Endodermal cell (in vitro differentiated cells): ENCODE measurements around the gene WIPF1. TPM values are rescaled to one million over a fixed set of nuclear protein-coding genes. Genes with fewer than 3 reads are reported as not detected.

Source experiments
- DNase-seq: peaks from one replicate; pipeline ENCODE4 v3.0.0-alpha.2; 2017
- H3K27ac ChIP-seq: 2 replicates; pipeline ENCODE4 v1.5.1; 2013; ENCODE audit warnings: mild to moderate bottlenecking, low read depth, low read length, moderate library complexity
- H3K27me3 ChIP-seq: 2 replicates; pipeline ENCODE4 v1.6.1; 2013; ENCODE audit warnings: mild to moderate bottlenecking, low read length, moderate library complexity; ENCODE audit not compliant: insufficient read depth, control insufficient read depth, poor library complexity, severe bottlenecking
- H3K36me3 ChIP-seq: 2 replicates; pipeline ENCODE4 v1.7.0; 2013; ENCODE audit warnings: mild to moderate bottlenecking, low read length, moderate library complexity; ENCODE audit not compliant: control insufficient read depth, insufficient read depth
- H3K4me1 ChIP-seq: one replicate; pipeline ENCODE4 v1.7.0; 2013; ENCODE audit warnings: low read length; ENCODE audit not compliant: control insufficient read depth, insufficient read depth
- H3K4me3 ChIP-seq: 2 replicates; pipeline ENCODE4 v1.5.1; 2013; ENCODE audit warnings: mild to moderate bottlenecking, low read length, moderate library complexity
- H3K9ac ChIP-seq: 2 replicates; pipeline ENCODE4 v1.6.1; 2013; ENCODE audit warnings: mild to moderate bottlenecking, low read length, moderate library complexity; ENCODE audit not compliant: poor library complexity, severe bottlenecking; ENCODE audit errors: extremely low read depth
- H3K9me3 ChIP-seq: 2 replicates; pipeline ENCODE4 v1.6.1; 2013; ENCODE audit warnings: mild to moderate bottlenecking, low read length, moderate library complexity; ENCODE audit not compliant: control insufficient read depth
- H3K27ac Mint-ChIP-seq: 2 replicates; pipeline ENCODE4 v1.8.0; 2020; ENCODE audit warnings: mixed read lengths
- H3K27me3 Mint-ChIP-seq: 2 replicates; pipeline ENCODE4 v1.8.0; 2021; ENCODE audit warnings: mild to moderate bottlenecking, mixed read lengths; ENCODE audit not compliant: insufficient read depth
- H3K36me3 Mint-ChIP-seq: 2 replicates; pipeline ENCODE4 v1.8.0; 2020; ENCODE audit warnings: low read depth, mixed read lengths
- H3K4me1 Mint-ChIP-seq: 2 replicates; pipeline ENCODE4 v1.8.0; 2020; ENCODE audit warnings: mixed read lengths
- H3K4me3 Mint-ChIP-seq: 2 replicates; pipeline ENCODE4 v1.8.0; 2020; ENCODE audit warnings: mild to moderate bottlenecking, moderate library complexity, mixed read lengths
- H3K9me3 Mint-ChIP-seq: 2 replicates; pipeline ENCODE4 v1.8.0; 2020; ENCODE audit warnings: mild to moderate bottlenecking, mixed read lengths
- WGBS, 2 experiments: methylation state at CpG; one replicate each; pipeline versions ENCODE4 v1.1.5 to v1.1.7; 2013; ENCODE audit warnings: missing lambda C conversion rate in 2 of 2, mixed read lengths in 1 of 2; ENCODE audit not compliant: insufficient coverage in 1 of 2, insufficient read length in 1 of 2; 5-methylcytosine and 5-hydroxymethylcytosine counted together
- total RNA-seq, 2 donors: library from RNA; stranded (reverse); fragmentation: NEBNext Ultra II Directional in 1 of 2; extraction: Animal tissue kit (Norgen Biotek cat#: 25700) in 1 of 2; gene quantifications; 2 replicates in 1 of 2; 3 replicates in 1 of 2; pipeline ENCODE4 v1.2.1, GENCODE V29; 2021
- TF ChIP-seq, protein P1 (sequence below): fragments of 200-600 bp; sonication (generic); conservative IDR thresholded peaks from 2 replicates; pipeline ENCODE4 v1.5.0; 2021; ENCODE audit warnings: antibody characterized with exemption, mild to moderate bottlenecking

Gene WIPF1
- total RNA-seq, 2 donors from 2014 or later = 21.5 to 28.5 TPM

DNA sequence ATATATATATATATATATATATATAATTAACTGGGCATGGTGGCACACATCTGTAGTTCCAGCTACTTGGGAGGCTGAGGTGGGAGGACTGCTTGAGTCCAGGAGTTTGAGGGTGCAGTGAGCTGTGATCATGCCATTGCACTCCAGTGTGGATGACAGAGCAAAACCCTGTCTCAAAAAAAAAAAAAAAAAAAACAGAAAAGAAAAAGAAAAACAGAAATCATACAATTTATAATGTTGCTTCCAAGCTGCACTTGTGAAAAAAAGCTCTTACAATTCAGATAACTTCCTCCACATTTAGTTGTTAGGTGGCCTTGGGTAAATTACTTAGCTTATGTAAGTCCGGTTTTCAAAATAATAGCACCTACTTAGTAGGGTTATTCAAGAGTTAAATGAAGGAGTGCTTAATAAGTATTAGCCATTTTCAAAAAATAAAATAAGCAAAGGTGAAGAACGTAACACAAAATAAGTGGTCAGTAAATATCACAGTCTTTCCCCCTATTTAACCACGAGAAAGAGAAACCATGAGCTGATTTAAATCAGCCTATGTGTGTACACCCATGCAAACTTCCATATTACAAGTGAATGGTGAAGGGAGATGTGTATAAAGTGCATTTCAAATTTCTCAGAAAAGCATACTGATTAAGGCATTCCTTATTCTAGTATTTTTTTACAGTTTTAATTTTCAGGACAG, 2.3 kb downstream of the WIPF1 start:
- peaks cover 10% of the 10 kb centered on the region for H3K4me1 Mint-ChIP-seq

DNA sequence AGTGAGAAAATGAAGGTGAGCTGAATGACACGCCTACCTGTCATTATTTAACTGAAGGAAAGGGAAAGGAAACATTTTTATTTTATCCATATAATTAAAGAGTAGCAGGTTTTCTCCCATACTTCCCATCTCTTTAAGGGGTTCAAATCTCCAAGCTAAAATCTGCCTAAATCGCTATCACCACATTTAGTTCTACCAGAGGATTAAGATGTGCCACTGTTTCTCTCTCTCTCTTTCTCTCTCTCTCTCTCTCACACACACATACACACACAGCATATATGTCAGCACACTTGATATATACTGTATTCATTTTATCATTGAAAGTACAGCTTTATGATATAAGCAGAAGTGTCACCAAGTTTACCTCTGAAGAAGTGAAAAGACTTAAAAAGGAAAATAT, 3.1 kb downstream of the WIPF1 start:
- no peak overlapping the region for H3K4me3 Mint-ChIP-seq

More for the DNA sequence above, 2.3 kb downstream of the WIPF1 start:
- peaks cover 2% of the 10 kb centered on the region for H3K36me3 Mint-ChIP-seq
- TF ChIP-seq, protein P1, sequence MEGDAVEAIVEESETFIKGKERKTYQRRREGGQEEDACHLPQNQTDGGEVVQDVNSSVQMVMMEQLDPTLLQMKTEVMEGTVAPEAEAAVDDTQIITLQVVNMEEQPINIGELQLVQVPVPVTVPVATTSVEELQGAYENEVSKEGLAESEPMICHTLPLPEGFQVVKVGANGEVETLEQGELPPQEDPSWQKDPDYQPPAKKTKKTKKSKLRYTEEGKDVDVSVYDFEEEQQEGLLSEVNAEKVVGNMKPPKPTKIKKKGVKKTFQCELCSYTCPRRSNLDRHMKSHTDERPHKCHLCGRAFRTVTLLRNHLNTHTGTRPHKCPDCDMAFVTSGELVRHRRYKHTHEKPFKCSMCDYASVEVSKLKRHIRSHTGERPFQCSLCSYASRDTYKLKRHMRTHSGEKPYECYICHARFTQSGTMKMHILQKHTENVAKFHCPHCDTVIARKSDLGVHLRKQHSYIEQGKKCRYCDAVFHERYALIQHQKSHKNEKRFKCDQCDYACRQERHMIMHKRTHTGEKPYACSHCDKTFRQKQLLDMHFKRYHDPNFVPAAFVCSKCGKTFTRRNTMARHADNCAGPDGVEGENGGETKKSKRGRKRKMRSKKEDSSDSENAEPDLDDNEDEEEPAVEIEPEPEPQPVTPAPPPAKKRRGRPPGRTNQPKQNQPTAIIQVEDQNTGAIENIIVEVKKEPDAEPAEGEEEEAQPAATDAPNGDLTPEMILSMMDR = no peak
- H3K36me3 ChIP-seq = no peaks in the 10 kb centered on the region
- H3K4me3 ChIP-seq = no peak overlapping the region
- no peak overlapping the region for H3K27ac ChIP-seq
- DNase-seq = no peak
- no peak overlapping the region for H3K9ac ChIP-seq
- no peak overlapping the region for H3K4me3 Mint-ChIP-seq
- no peaks in the 10 kb centered on the region for H3K27me3 Mint-ChIP-seq
- H3K27ac Mint-ChIP-seq = no peak overlapping the region
- WGBS, 2 experiments = 98% methylated on average over 3 of the region's 3 CpGs; no CpG with 5 or more reads in 1 of the 2 experiments
- H3K27me3 ChIP-seq = no peaks in the 10 kb centered on the region
- no peaks in the 10 kb centered on the region for H3K9me3 ChIP-seq
- peaks cover 5% of the 10 kb centered on the region for H3K9me3 Mint-ChIP-seq
- peaks cover 3% of the 10 kb centered on the region for H3K4me1 ChIP-seq

DNA sequence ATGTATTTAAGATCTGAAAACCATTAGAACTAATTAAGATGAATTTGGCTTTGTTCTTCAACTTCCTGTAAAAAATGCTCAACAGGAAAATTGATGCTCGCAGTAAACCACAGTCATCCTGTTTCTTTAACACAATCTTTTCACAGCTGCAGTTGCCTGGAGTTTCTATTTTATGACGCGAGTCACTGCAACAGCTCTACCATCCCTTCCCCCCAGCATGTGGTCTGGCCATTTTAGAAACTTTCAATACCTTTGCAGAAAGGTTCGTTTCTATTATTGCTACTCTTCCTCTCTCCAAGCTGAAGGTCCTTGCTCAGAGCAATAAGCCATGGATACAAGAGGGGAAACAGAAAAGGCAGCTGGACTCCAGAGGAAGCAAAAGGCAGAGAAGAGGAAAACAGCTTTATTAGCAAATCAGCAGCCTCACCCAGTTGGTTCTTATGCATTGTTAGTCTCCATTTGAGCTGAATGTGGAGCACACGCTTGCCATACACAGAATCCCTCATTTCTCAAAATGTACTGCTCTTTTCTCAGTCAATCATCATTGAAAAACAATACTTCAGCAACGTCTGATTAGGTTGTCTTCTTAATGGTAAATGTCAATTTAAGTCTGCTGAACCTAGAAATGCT, 3.9 kb downstream of the WIPF1 start:
- peak overlapping the region; percentile 53 for H3K27ac ChIP-seq
- peaks cover 2% of the 10 kb centered on the region for H3K27me3 Mint-ChIP-seq
- no peak overlapping the region for H3K9ac ChIP-seq
- H3K9me3 Mint-ChIP-seq = no peaks in the 10 kb centered on the region
- no peak overlapping the region for H3K4me3 ChIP-seq
- peaks cover 10% of the 10 kb centered on the region for H3K4me1 Mint-ChIP-seq
- H3K27ac Mint-ChIP-seq = no peak overlapping the region
- no peak for DNase-seq
- H3K36me3 Mint-ChIP-seq = no peaks in the 10 kb centered on the region
- H3K9me3 ChIP-seq = no peaks in the 10 kb centered on the region
- 69 to 82% methylated on average over 4 to 6 of the region's 6 CpGs for WGBS, 2 experiments
- H3K4me3 Mint-ChIP-seq = no peak overlapping the region
- TF ChIP-seq, protein P1 = no peak
- no peaks in the 10 kb centered on the region for H3K36me3 ChIP-seq
- peaks cover 3% of the 10 kb centered on the region for H3K4me1 ChIP-seq
- H3K27me3 ChIP-seq = no peaks in the 10 kb centered on the region

More for the DNA sequence above, 3.1 kb downstream of the WIPF1 start:
- WGBS, 2 experiments = 100% methylated on average over 1 of the region's 2 CpGs; no CpG with 5 or more reads in 1 of the 2 experiments
- no peaks in the 10 kb centered on the region for H3K36me3 ChIP-seq
- no peaks in the 10 kb centered on the region for H3K27me3 ChIP-seq
- H3K9ac ChIP-seq = no peak overlapping the region
- H3K9me3 ChIP-seq = no peaks in the 10 kb centered on the region
- H3K4me1 ChIP-seq = peaks cover 3% of the 10 kb centered on the region
- TF ChIP-seq, protein P1 = no peak
- no peaks in the 10 kb centered on the region for H3K9me3 Mint-ChIP-seq
- peaks cover 10% of the 10 kb centered on the region for H3K4me1 Mint-ChIP-seq
- peaks cover under 1% of the 10 kb centered on the region for H3K27me3 Mint-ChIP-seq
- H3K4me3 ChIP-seq = no peak overlapping the region
- DNase-seq = no peak
- no peak overlapping the region for H3K27ac Mint-ChIP-seq
- no peaks in the 10 kb centered on the region for H3K36me3 Mint-ChIP-seq
- H3K27ac ChIP-seq = no peak overlapping the region
